Body of pancreas (tissue), 4 donors: ENCODE measurements around the gene HNRNPL.

ENCODE experiments used
- POLR2A ChIP-seq, 3 donors: fragments of 450-650 bp; IDR thresholded peaks; one replicate each; pipeline ENCODE4 v1.6.1; 2016; ENCODE audit warnings: antibody characterized with exemption in 3 of 3, mild to moderate bottlenecking in 2 of 3
- TF ChIP-seq, protein P1 (sequence below), 7 experiments: fragments of 450-650 bp in 4 of 7; fragments of 200-600 bp in 3 of 7; sonication (generic) in 3 of 7; IDR thresholded peaks; one replicate each; pipeline ENCODE4 v1.5.1; 2016 to 2019; ENCODE audit warnings: antibody characterized with exemption in 7 of 7

DNA sequence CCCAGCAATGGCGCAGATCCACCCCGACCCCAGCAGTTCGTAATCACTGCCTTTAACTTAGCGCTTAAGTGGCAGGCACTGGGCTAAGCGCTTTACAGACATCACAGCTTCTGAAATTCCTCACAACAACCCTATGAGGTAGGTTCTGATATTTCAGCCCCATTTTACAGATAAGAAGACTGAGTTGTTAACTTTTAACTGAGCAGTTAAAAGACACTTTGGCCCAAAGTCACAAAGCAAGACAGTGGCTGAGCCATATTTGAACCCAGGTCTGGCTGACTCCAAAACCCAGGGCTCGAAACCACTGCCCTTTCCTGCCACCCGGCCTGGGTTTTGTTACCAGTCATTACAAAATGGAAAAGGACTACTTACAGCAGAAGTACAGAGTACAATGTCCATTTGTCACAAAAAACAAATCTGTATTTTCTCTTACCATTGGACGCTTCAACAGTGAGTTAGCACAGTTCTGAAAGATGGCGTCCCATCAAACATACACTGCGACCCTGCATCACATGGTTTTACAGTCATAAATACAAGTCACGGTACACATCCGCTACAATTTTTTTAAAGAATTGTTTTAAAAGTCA lies 8.5 kb downstream of the HNRNPL start:
- TF ChIP-seq, protein P1, sequence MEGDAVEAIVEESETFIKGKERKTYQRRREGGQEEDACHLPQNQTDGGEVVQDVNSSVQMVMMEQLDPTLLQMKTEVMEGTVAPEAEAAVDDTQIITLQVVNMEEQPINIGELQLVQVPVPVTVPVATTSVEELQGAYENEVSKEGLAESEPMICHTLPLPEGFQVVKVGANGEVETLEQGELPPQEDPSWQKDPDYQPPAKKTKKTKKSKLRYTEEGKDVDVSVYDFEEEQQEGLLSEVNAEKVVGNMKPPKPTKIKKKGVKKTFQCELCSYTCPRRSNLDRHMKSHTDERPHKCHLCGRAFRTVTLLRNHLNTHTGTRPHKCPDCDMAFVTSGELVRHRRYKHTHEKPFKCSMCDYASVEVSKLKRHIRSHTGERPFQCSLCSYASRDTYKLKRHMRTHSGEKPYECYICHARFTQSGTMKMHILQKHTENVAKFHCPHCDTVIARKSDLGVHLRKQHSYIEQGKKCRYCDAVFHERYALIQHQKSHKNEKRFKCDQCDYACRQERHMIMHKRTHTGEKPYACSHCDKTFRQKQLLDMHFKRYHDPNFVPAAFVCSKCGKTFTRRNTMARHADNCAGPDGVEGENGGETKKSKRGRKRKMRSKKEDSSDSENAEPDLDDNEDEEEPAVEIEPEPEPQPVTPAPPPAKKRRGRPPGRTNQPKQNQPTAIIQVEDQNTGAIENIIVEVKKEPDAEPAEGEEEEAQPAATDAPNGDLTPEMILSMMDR (IDR thresholded peaks at IDR 0.05) = no peak
- no peak for TF ChIP-seq POLR2A (IDR thresholded peaks at IDR 0.05)
